ENCODE results near the gene LBP. TPM values are rescaled to one million over a fixed set of nuclear protein-coding genes. Genes with fewer than 3 reads are reported as not detected.
"Not testable (repeated sequence)": the region's sequence is repeated elsewhere in the genome, so short reads cannot be mapped to it uniquely, and the experiment has no call there.

LBP gene
- total RNA-seq, 1 experiment from 2014 or later = 0.52 TPM

GRCh38 chr20:38338849-38339520, 7.3 kb upstream of the LBP start:
- no peak overlapping the region for H3K4me2 ChIP-seq (ENCODE audit: insufficient read depth, insufficient read length, low read length)
- no peak overlapping the region for H3K56ac ChIP-seq (ENCODE audit: insufficient read length, low read depth, low read length)
- no peak overlapping the region for H3K23ac ChIP-seq (ENCODE audit: insufficient read length, low read depth, low read length)
- no peak overlapping the region for H3K4ac ChIP-seq (ENCODE audit: low read depth, low read length)
- H2BK12ac ChIP-seq (ENCODE audit: insufficient read length, low read depth, low read length) = no peak overlapping the region
- no peak overlapping the region for H2BK20ac ChIP-seq (ENCODE audit: low read depth, low read length, poor library complexity, severe bottlenecking)
- H2AFZ ChIP-seq (ENCODE audit: low read length) = no peak overlapping the region
- H4K91ac ChIP-seq (ENCODE audit: insufficient read length, low read depth, low read length) = no peak overlapping the region
- peak; percentile 69 for TF ChIP-seq CTCF (conservative IDR thresholded peaks at IDR 0.05)
- H3K79me2 ChIP-seq (ENCODE audit: insufficient read depth, low read length) = no peaks in the 10 kb centered on the region
- H3K18ac ChIP-seq (ENCODE audit: insufficient read length, low read depth, low read length) = no peak overlapping the region
- no peak overlapping the region for H2BK120ac ChIP-seq (ENCODE audit: low read depth, low read length, poor library complexity, severe bottlenecking)
- no peaks in the 10 kb centered on the region for H4K20me1 ChIP-seq (ENCODE audit: control insufficient read depth, insufficient read depth, insufficient read length)
- no peak overlapping the region for H4K8ac ChIP-seq (replicated peaks; ENCODE audit: insufficient read length, low read depth, low read length)
- no peak overlapping the region for H2BK15ac ChIP-seq (ENCODE audit: low read depth, low read length)
- no peaks in the 10 kb centered on the region for H3K9me3 ChIP-seq (ENCODE audit: control insufficient read depth, low read depth, low read length)
- peaks cover 8% of the 10 kb centered on the region; the same call in 1 of the 2 replicates for H3K4me1 ChIP-seq (ENCODE audit: insufficient read depth, low read length)
- peak overlapping the region in 2 of 3 experiments; percentile 16 to 49; a peak in 2 of 7 replicates for H3K27ac Mint-ChIP-seq
- peak; percentile 73 for DNase-seq
- peaks cover 50 to 57% of the 10 kb centered on the region in 2 experiments for H3K4me1 Mint-ChIP-seq
- no peaks in the 10 kb centered on the region; the same call in 1 of the 2 replicates for H3K27me3 ChIP-seq (ENCODE audit: insufficient read depth, low read length)
- H3K27me3 Mint-ChIP-seq (ENCODE audit: low read depth) = peaks cover 6% of the 10 kb centered on the region
- WGBS (ENCODE audit: extremely low coverage, insufficient read length, low lambda C conversion rate) = no CpG with 5 or more reads among the region's 7 CpGs
- H3K36me3 Mint-ChIP-seq (ENCODE audit: insufficient read depth in 1 of 3, low read depth in 3 of 3) = peaks cover 2 to 6% (median 5%) of the 10 kb centered on the region in 3 experiments; a peak in 5 of 7 replicates
- H3K14ac ChIP-seq (ENCODE audit: insufficient read depth, low read length) = no peak overlapping the region
- no peak overlapping the region for H3T11ph ChIP-seq (ENCODE audit: low read length)
- peaks cover 5 to 6% of the 10 kb centered on the region in 2 experiments for H3K9me3 Mint-ChIP-seq
- no peak overlapping the region for H4K5ac ChIP-seq (ENCODE audit: insufficient read length, low read depth, low read length)
- H3K4me3 Mint-ChIP-seq = no peak overlapping the region
- no peaks in the 10 kb centered on the region for H3K79me1 ChIP-seq (ENCODE audit: insufficient read depth, low read depth, low read length, poor library complexity, severe bottlenecking)
- H2AK5ac ChIP-seq (ENCODE audit: insufficient read length, low read length) = no peak overlapping the region
- no peak overlapping the region for H3K27ac ChIP-seq (ENCODE audit: insufficient read length, low read depth, low read length)
- H3K9ac ChIP-seq (ENCODE audit: extremely low read depth, insufficient read length, low read length) = no peak overlapping the region
- no peaks in the 10 kb centered on the region for H3K23me2 ChIP-seq (ENCODE audit: insufficient read length, low read depth, low read length, poor library complexity, severe bottlenecking)
- no peak overlapping the region for H2BK5ac ChIP-seq (ENCODE audit: insufficient read length, low read length)

- H3K4me1 Mint-ChIP-seq = peaks cover 55 to 62% of the 10 kb centered on the region in 2 experiments
- H3K36me3 Mint-ChIP-seq (ENCODE audit: insufficient read depth in 1 of 3, low read depth in 3 of 3) = not testable (repeated sequence)
These were observed 6.8 kb upstream of the LBP start for GRCh38 chr20:38339521-38339896.

More at GRCh38 chr20:38339521-38339896, 6.8 kb upstream of the LBP start:
- not testable (repeated sequence) for H2AK5ac ChIP-seq (ENCODE audit: insufficient read length, low read length); H3K79me2 ChIP-seq (ENCODE audit: insufficient read depth, low read length); H2AFZ ChIP-seq (ENCODE audit: low read length); H3K4me2 ChIP-seq (ENCODE audit: insufficient read depth, insufficient read length, low read length); H2BK5ac ChIP-seq (ENCODE audit: insufficient read length, low read length); H3K9me3 ChIP-seq (ENCODE audit: control insufficient read depth, low read depth, low read length); H3K27ac Mint-ChIP-seq; H3K4ac ChIP-seq (ENCODE audit: low read depth, low read length); DNase-seq; H3K27me3 ChIP-seq (ENCODE audit: insufficient read depth, low read length); H2BK12ac ChIP-seq (ENCODE audit: insufficient read length, low read depth, low read length); H2BK120ac ChIP-seq (ENCODE audit: low read depth, low read length, poor library complexity, severe bottlenecking); H4K5ac ChIP-seq (ENCODE audit: insufficient read length, low read depth, low read length); H3K23ac ChIP-seq (ENCODE audit: insufficient read length, low read depth, low read length); H3K27ac ChIP-seq (ENCODE audit: insufficient read length, low read depth, low read length); H3K56ac ChIP-seq (ENCODE audit: insufficient read length, low read depth, low read length); H3K27me3 Mint-ChIP-seq (ENCODE audit: low read depth); H3K9ac ChIP-seq (ENCODE audit: extremely low read depth, insufficient read length, low read length); H3K18ac ChIP-seq (ENCODE audit: insufficient read length, low read depth, low read length); H3K4me3 Mint-ChIP-seq; H3K14ac ChIP-seq (ENCODE audit: insufficient read depth, low read length); H4K91ac ChIP-seq (ENCODE audit: insufficient read length, low read depth, low read length); H3K23me2 ChIP-seq (ENCODE audit: insufficient read length, low read depth, low read length, poor library complexity, severe bottlenecking); H2BK15ac ChIP-seq (ENCODE audit: low read depth, low read length); H2BK20ac ChIP-seq (ENCODE audit: low read depth, low read length, poor library complexity, severe bottlenecking); H3T11ph ChIP-seq (ENCODE audit: low read length); H4K20me1 ChIP-seq (ENCODE audit: control insufficient read depth, insufficient read depth, insufficient read length); H3K4me1 ChIP-seq (ENCODE audit: insufficient read depth, low read length); H3K9me3 Mint-ChIP-seq; H3K79me1 ChIP-seq (ENCODE audit: insufficient read depth, low read depth, low read length, poor library complexity, severe bottlenecking); H4K8ac ChIP-seq (replicated peaks; ENCODE audit: insufficient read length, low read depth, low read length)
- no CpG with 5 or more reads among the region's 8 CpGs for WGBS (ENCODE audit: extremely low coverage, insufficient read length, low lambda C conversion rate)

All from H9 (cell line).